SK-N-SH treated with all-trans-retinoic acid at 6 μM for 48 hours (cell line): ENCODE data around the gene THY1.

Experiments
- ARNTL ChIP-seq: fragments of 450-650 bp; formaldehyde crosslinking; IDR thresholded peaks from 2 replicates; pipeline ENCODE4 v1.5.0; 2020; ENCODE audit warnings: low read depth, mild to moderate bottlenecking, moderate library complexity, borderline replicate concordance
- GLIS3 ChIP-seq: fragments of 250-450 bp; sonication (Bioruptor Pico); IDR thresholded peaks from 2 replicates; pipeline ENCODE4 v1.5.0; 2020; ENCODE audit warnings: mild to moderate bottlenecking, moderate library complexity
- OSR1 ChIP-seq: fragments of 250-450 bp; sonication (Bioruptor Pico); IDR thresholded peaks from 2 replicates; pipeline ENCODE4 v1.8.0; 2022; ENCODE audit warnings: moderate library complexity, mild to moderate bottlenecking, inconsistent platforms
- ZC3H10 ChIP-seq: fragments of 250-450 bp; sonication (Bioruptor Pico); IDR thresholded peaks from 2 replicates; pipeline ENCODE4 v1.5.1; 2021; ENCODE audit warnings: mild to moderate bottlenecking, moderate library complexity
- ZFP3 ChIP-seq: fragments of 250-450 bp; sonication (Bioruptor Pico); IDR thresholded peaks from 2 replicates; pipeline ENCODE4 v1.5.0; 2020; ENCODE audit warnings: mild to moderate bottlenecking, moderate library complexity
- ZFP30 ChIP-seq: fragments of 450-650 bp; formaldehyde crosslinking; IDR thresholded peaks from 2 replicates; pipeline ENCODE4 v1.5.0; 2022; ENCODE audit warnings: mild to moderate bottlenecking, moderate library complexity
- ZNF565 ChIP-seq: fragments of 450-650 bp; formaldehyde crosslinking; conservative IDR thresholded peaks from 2 replicates; pipeline ENCODE4 v1.5.0; 2020; ENCODE audit warnings: low read depth, mild to moderate bottlenecking, moderate library complexity
- ZNF70 ChIP-seq: fragments of 450-650 bp; formaldehyde crosslinking; IDR thresholded peaks from 2 replicates; pipeline ENCODE4 v1.5.0; 2020; ENCODE audit warnings: mild to moderate bottlenecking, moderate library complexity
- TF ChIP-seq, protein P1 (sequence below): fragments of 250-450 bp; sonication (Bioruptor Pico); IDR thresholded peaks from 2 replicates; pipeline ENCODE4 v1.8.0; 2020; ENCODE audit warnings: mild to moderate bottlenecking, moderate library complexity, borderline replicate concordance
- TF ChIP-seq, protein P2 (sequence below): fragments of 250-450 bp; sonication (Bioruptor Pico); IDR thresholded peaks from 2 replicates; pipeline ENCODE4 v1.5.1; 2021; ENCODE audit warnings: mild to moderate bottlenecking, moderate library complexity
- TF ChIP-seq, protein P3 (sequence below): fragments of 250-450 bp; sonication (Bioruptor Pico); IDR thresholded peaks from 2 replicates; pipeline ENCODE4 v1.5.1; 2020; ENCODE audit warnings: low read depth, mild to moderate bottlenecking, moderate library complexity

DNA sequence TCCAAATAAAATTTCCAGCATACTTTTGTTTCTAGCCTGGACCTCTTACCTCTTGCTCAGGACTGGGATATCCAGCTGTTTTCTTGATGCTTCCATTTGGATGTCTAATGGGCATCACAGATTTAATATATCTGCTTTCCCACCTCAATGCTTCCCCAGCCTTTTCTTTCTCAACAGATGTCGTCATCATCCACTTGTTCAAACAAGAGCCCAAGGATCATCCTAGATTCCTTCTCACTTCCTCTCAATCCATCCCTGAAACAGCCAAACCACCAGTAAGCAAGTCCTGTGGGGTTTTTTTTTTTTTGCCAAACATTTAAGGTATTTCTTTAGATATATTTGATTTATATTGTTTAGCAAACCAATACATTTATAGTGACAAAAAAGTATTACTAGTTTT lies 12.5 kb downstream of the THY1 start:
- no peak for TF ChIP-seq ZC3H10 (CRISPR knock-in tag)
- no peak for TF ChIP-seq ARNTL (CRISPR knock-in tag)
- TF ChIP-seq ZFP3 (CRISPR knock-in tag): no peak
- TF ChIP-seq, protein P1, sequence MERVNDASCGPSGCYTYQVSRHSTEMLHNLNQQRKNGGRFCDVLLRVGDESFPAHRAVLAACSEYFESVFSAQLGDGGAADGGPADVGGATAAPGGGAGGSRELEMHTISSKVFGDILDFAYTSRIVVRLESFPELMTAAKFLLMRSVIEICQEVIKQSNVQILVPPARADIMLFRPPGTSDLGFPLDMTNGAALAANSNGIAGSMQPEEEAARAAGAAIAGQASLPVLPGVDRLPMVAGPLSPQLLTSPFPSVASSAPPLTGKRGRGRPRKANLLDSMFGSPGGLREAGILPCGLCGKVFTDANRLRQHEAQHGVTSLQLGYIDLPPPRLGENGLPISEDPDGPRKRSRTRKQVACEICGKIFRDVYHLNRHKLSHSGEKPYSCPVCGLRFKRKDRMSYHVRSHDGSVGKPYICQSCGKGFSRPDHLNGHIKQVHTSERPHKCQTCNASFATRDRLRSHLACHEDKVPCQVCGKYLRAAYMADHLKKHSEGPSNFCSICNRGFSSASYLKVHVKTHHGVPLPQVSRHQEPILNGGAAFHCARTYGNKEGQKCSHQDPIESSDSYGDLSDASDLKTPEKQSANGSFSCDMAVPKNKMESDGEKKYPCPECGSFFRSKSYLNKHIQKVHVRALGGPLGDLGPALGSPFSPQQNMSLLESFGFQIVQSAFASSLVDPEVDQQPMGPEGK (CRISPR knock-in tag): no peak
- no peak for TF ChIP-seq ZNF70
- TF ChIP-seq, protein P2, sequence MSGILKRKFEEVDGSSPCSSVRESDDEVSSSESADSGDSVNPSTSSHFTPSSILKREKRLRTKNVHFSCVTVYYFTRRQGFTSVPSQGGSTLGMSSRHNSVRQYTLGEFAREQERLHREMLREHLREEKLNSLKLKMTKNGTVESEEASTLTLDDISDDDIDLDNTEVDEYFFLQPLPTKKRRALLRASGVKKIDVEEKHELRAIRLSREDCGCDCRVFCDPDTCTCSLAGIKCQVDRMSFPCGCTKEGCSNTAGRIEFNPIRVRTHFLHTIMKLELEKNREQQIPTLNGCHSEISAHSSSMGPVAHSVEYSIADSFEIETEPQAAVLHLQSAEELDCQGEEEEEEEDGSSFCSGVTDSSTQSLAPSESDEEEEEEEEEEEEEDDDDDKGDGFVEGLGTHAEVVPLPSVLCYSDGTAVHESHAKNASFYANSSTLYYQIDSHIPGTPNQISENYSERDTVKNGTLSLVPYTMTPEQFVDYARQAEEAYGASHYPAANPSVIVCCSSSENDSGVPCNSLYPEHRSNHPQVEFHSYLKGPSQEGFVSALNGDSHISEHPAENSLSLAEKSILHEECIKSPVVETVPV: no peak
- TF ChIP-seq ZNF565 (CRISPR knock-in tag): no peak
- no peak for TF ChIP-seq OSR1 (CRISPR knock-in tag)
- TF ChIP-seq ZFP30 (CRISPR knock-in tag): no peak
- TF ChIP-seq GLIS3 (CRISPR knock-in tag): no peak
- TF ChIP-seq, protein P3, sequence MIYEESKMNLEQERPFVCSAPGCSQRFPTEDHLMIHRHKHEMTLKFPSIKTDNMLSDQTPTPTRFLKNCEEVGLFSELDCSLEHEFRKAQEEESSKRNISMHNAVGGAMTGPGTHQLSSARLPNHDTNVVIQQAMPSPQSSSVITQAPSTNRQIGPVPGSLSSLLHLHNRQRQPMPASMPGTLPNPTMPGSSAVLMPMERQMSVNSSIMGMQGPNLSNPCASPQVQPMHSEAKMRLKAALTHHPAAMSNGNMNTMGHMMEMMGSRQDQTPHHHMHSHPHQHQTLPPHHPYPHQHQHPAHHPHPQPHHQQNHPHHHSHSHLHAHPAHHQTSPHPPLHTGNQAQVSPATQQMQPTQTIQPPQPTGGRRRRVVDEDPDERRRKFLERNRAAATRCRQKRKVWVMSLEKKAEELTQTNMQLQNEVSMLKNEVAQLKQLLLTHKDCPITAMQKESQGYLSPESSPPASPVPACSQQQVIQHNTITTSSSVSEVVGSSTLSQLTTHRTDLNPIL (CRISPR knock-in tag): no peak
